MM.1S (cell line): ENCODE results near the gene LIFR.

Experiments used
- DNase-seq: peaks from one replicate; pipeline ENCODE4 v3.0.0-alpha.2; 2015
- H2AFZ ChIP-seq: fragments of 300-600 bp; sonication (generic); 2 replicates; pipeline ENCODE4 v1.6.0; 2016; ENCODE audit warnings: antibody characterized with exemption, low read length
- H3F3A ChIP-seq: fragments of 300-600 bp; sonication (generic); 2 replicates; pipeline ENCODE4 v1.6.1; 2016; ENCODE audit warnings: mild to moderate bottlenecking, antibody characterized with exemption, low read length, moderate library complexity, mixed read lengths; ENCODE audit not compliant: insufficient read depth
- H3K27ac ChIP-seq: fragments of 300-600 bp; sonication (generic); 2 replicates; pipeline ENCODE4 v1.5.1; 2016; ENCODE audit warnings: mild to moderate bottlenecking, low read length
- H3K27me3 ChIP-seq: fragments of 300-600 bp; sonication (generic); replicated peaks from 2 replicates; pipeline ENCODE4 v1.6.0; 2016; ENCODE audit warnings: low read length; ENCODE audit not compliant: insufficient read depth
- H3K36me3 ChIP-seq: fragments of 300-600 bp; sonication (generic); replicated peaks from 2 replicates; pipeline ENCODE4 v1.6.1; 2016; ENCODE audit warnings: mild to moderate bottlenecking, low read length, mixed read lengths; ENCODE audit not compliant: insufficient read depth
- H3K4me1 ChIP-seq: fragments of 300-600 bp; sonication (generic); 2 replicates; pipeline ENCODE4 v1.6.1; 2016; ENCODE audit warnings: low read length, mixed read lengths
- H3K4me2 ChIP-seq: fragments of 300-600 bp; sonication (generic); 2 replicates; pipeline ENCODE4 v1.6.0; 2016; ENCODE audit warnings: low read depth, low read length
- H3K4me3 ChIP-seq: fragments of 300-600 bp; sonication (generic); 2 replicates; pipeline ENCODE4 v1.5.1; 2016; ENCODE audit warnings: low read length, mixed read lengths
- H3K79me2 ChIP-seq: fragments of 300-600 bp; sonication (generic); 2 replicates; pipeline ENCODE4 v1.6.1; 2016; ENCODE audit warnings: mixed run types, low read length, mixed read lengths
- H3K9ac ChIP-seq: fragments of 300-600 bp; sonication (generic); 2 replicates; pipeline ENCODE4 v1.6.1; 2016; ENCODE audit warnings: low read length, mixed read lengths
- H3K9me2 ChIP-seq: fragments of 300-600 bp; sonication (generic); replicated peaks from 2 replicates; pipeline ENCODE4 v1.6.1; 2016; ENCODE audit warnings: mild to moderate bottlenecking, low read length, mixed read lengths; ENCODE audit not compliant: insufficient read depth
- H3K9me3 ChIP-seq: fragments of 300-600 bp; sonication (generic); replicated peaks from 2 replicates; pipeline ENCODE4 v1.6.1; 2016; ENCODE audit warnings: mild to moderate bottlenecking, low read length, mixed read lengths; ENCODE audit not compliant: insufficient read depth
- H4K20me1 ChIP-seq: fragments of 300-600 bp; sonication (generic); 2 replicates; pipeline ENCODE4 v1.6.1; 2016; ENCODE audit warnings: mild to moderate bottlenecking, low read length, moderate library complexity, mixed read lengths; ENCODE audit not compliant: insufficient read depth
- CTCF ChIP-seq: fragments of 300-600 bp; sonication (generic); IDR thresholded peaks from 2 replicates; pipeline ENCODE4 v1.5.1; 2016; ENCODE audit warnings: antibody characterized with exemption, low read length, mixed read lengths
- EZH2 ChIP-seq: fragments of 300-600 bp; sonication (generic); optimal IDR thresholded peaks from 2 replicates; pipeline ENCODE3; 2017; ENCODE audit warnings: low read depth, mild to moderate bottlenecking, antibody characterized with exemption, low read length, mixed read lengths
- EZH2phosphoT487 ChIP-seq: fragments of 300-600 bp; sonication (generic); IDR thresholded peaks from 2 replicates; pipeline ENCODE4 v1.6.1; 2018; ENCODE audit warnings: antibody characterized with exemption, low read length

Gene LIFR

DNA sequence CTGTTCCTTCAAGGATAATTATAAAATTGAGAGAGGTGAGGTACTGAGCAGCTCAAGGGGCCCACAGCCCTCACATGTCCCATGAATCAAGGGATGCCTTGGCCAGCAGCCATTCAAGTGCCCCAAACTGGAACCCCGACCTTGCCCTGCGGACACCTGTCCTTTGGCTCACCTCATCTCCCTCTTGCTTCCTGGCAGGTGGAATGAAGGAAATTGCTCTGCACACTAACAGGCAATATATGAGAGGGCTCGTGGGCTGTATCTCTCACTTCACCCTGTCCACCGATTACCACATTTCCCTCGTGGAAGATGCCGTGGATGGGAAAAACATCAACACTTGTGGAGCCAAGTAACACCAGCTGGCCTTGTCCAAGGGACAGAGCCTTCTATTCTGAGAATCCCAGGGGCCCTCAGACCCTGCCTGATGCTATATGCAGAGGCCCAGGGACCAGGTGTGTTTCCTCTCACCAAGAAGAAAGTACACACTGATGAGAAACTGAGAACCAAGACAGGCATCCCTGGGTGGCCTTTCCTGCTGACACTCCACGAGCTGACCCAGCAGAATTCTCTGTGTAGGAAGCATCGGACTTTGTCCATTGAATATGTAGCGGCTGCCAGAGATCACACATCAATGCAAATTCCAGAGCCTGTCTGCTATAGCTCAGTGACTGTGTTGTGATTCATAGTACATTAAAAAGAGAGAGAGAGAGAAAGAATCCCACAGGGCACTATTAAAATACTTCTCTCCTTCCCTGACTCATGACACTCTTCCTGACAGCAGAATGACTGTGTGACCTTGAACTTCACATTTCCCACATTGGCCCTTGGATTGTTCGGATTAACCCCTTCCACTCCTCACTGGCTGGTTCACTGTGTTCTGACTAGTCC is 92.6 kb downstream of the LIFR start:
- no peak overlapping the region for H3K9ac ChIP-seq
- H3K27ac ChIP-seq: peak overlapping the region; percentile 6; the same call in 1 of the 2 replicates
- no peak overlapping the region for H2AFZ ChIP-seq
- H3K27me3 ChIP-seq: peaks cover 4% of the 10 kb centered on the region; the same call in 1 of the 2 replicates
- no peaks in the 10 kb centered on the region for H3K9me2 ChIP-seq
- DNase-seq: peak; percentile 45
- peak overlapping the region; percentile 66 for H3K4me2 ChIP-seq
- H3K79me2 ChIP-seq: no peaks in the 10 kb centered on the region
- H3K4me3 ChIP-seq: 0 out of 2 replicates have a peak overlapping the region, but pooled peaks have one; percentile 24
- no peaks in the 10 kb centered on the region for H4K20me1 ChIP-seq
- H3K36me3 ChIP-seq: no peaks in the 10 kb centered on the region
- TF ChIP-seq EZH2: no peak
- no peak for TF ChIP-seq CTCF
- no peak for TF ChIP-seq EZH2phosphoT487
- peaks cover 30% of the 10 kb centered on the region for H3K4me1 ChIP-seq
- peaks cover 3% of the 10 kb centered on the region; the same call in 1 of the 2 replicates for H3F3A ChIP-seq
- H3K9me3 ChIP-seq: no peaks in the 10 kb centered on the region

DNA sequence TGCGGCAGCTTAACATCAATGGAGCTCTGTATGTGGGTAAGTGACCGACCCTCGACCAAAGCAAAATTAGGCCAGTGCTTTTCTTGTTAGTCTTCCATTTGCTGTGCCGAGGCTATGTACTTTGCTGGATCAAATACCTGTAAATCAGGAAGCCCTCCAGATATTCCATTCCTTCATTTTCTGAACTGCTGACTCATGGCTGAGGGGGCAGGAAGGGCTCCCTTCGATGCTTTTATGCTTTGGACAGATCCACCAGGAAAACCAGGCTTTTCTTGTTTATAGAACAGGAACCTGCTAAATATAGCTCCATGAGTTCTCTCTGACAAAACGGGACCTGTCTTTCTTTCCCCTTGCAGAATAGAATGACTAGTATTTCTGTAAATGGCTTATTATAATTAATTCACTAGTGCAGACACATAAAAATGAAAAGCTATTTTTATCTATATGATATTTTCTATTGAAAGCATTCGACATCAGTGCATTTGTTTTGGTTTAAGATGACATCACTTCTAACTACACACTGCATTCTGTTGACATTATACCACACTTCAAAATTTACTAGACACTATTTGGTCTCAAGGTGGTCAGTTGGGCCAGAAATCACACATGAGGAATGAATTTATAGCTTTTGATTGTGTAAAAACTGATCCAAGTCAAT is 93.3 kb downstream of the LIFR start:
- H3K9me3 ChIP-seq: no peaks in the 10 kb centered on the region
- no peak for DNase-seq
- H2AFZ ChIP-seq: no peak overlapping the region
- TF ChIP-seq EZH2 (no peak), EZH2phosphoT487 (no peak), CTCF (no peak)
- H3K36me3 ChIP-seq: no peaks in the 10 kb centered on the region
- H4K20me1 ChIP-seq: no peaks in the 10 kb centered on the region
- H3K9me2 ChIP-seq: no peaks in the 10 kb centered on the region
- peak overlapping the region; percentile 66 for H3K4me2 ChIP-seq
- no peaks in the 10 kb centered on the region for H3K79me2 ChIP-seq
- H3K27ac ChIP-seq: no peak overlapping the region
- no peak overlapping the region for H3K4me3 ChIP-seq
- peaks cover 4% of the 10 kb centered on the region; the same call in 1 of the 2 replicates for H3K27me3 ChIP-seq
- peaks cover 3% of the 10 kb centered on the region; the same call in 1 of the 2 replicates for H3F3A ChIP-seq
- no peak overlapping the region for H3K9ac ChIP-seq
- H3K4me1 ChIP-seq: peaks cover 30% of the 10 kb centered on the region

GRCh38 chr5:38458174-38458573 is 98.3 kb downstream of the LIFR start:
- H3K4me1 ChIP-seq: peaks cover 38% of the 10 kb centered on the region

More at GRCh38 chr5:38458174-38458573, 98.3 kb downstream of the LIFR start:
- H3K9me3 ChIP-seq: no peaks in the 10 kb centered on the region
- H3K36me3 ChIP-seq: no peaks in the 10 kb centered on the region
- H3K4me3 ChIP-seq: no peak overlapping the region
- no peak overlapping the region for H2AFZ ChIP-seq
- peaks cover 2% of the 10 kb centered on the region; the same call in 1 of the 2 replicates for H3F3A ChIP-seq
- no peak for DNase-seq
- peaks cover 39% of the 10 kb centered on the region for H3K27me3 ChIP-seq
- no peak overlapping the region for H3K9ac ChIP-seq
- no peaks in the 10 kb centered on the region for H3K9me2 ChIP-seq
- H4K20me1 ChIP-seq: no peaks in the 10 kb centered on the region
- TF ChIP-seq EZH2 (no peak), CTCF (no peak), EZH2phosphoT487 (no peak)
- H3K4me2 ChIP-seq: no peak overlapping the region
- no peak overlapping the region for H3K27ac ChIP-seq
- H3K79me2 ChIP-seq: no peaks in the 10 kb centered on the region
